Measurements from ENCODE around the gene CIAO2B. TPM values are rescaled to one million over a fixed set of nuclear protein-coding genes. Genes with fewer than 3 reads are reported as not detected.
A peak's percentile ranks its signal among the peaks of the same experiment; 100 is the strongest.
"Not testable (repeated sequence)": the region's sequence is repeated elsewhere in the genome, so short reads cannot be mapped to it uniquely, and the experiment has no call there.

Gene CIAO2B
- polyA plus RNA-seq, 2 donors, result 139 to 266 TPM

DNA sequence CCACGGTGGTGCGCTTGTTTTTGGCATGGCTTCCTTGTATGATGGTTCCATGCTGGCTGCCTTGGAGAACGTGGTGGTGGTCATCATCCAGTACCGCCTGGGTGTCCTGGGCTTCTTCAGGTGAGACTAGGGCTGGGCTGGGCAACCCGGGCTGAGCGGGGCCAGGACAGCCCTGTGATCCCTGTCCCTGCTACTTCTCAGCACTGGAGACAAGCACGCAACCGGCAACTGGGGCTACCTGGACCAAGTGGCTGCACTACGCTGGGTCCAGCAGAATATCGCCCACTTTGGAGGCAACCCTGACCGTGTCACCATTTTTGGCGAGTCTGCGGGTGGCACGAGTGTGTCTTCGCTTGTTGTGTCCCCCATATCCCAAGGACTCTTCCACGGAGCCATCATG lies 6.0 kb upstream of the CIAO2B start:
- Histone ChIP-seq H3K4me1 (ENCODE audit: control insufficient read depth in 2 of 2, insufficient read depth in 2 of 2, low read length in 1 of 2) (peaks cover 3 to 9% of the 10 kb centered on the region in 2 donors), H3K36me3 (ENCODE audit: control insufficient read depth in 2 of 2, insufficient read depth in 2 of 2, low read length in 1 of 2) (peaks cover 41 to 62% of the 10 kb centered on the region in 2 donors), H3K9me3 (ENCODE audit: control insufficient read depth in 2 of 2, insufficient read depth in 1 of 2, low read depth in 1 of 2, low read length in 1 of 2) (no peaks in the 10 kb centered on the region), H3K27ac (ENCODE audit: low read depth in 2 of 2, low read length in 1 of 2) (no peak overlapping the region), H3K27me3 (ENCODE audit: control insufficient read depth in 1 of 2, insufficient read depth in 2 of 2, low read length in 2 of 2) (no peaks in the 10 kb centered on the region), H3K4me3 (ENCODE audit: low read depth in 1 of 2, low read length in 2 of 2) (no peak overlapping the region)
- 90 to 94% methylated on average over 16 of the region's 16 CpGs for WGBS, 2 donors

DNA sequence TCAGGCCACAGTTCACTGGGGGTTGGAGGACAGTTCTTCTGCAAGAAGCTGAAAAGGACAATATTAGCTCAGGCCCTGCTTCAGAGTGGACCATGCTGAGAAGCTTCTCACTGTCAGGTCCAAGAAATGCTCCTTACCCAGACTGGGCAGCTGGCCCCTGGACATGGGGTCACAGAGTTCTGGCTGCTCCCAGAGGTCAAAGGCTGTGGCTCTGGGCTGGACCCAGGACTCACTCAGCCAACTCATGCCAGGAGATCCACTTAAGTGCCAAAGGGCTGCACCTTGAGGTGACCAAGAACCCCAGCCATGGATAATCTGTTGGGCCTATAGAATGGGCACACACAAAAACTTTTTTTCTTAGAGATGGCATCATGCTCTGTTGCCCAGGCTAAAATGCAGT lies 5.2 kb upstream of the CIAO2B start:
- Histone ChIP-seq H3K27me3 (ENCODE audit: control insufficient read depth in 1 of 2, insufficient read depth in 2 of 2, low read length in 2 of 2) (no peaks in the 10 kb centered on the region), H3K4me1 (ENCODE audit: control insufficient read depth in 2 of 2, insufficient read depth in 2 of 2, low read length in 1 of 2) (peaks cover 5 to 10% of the 10 kb centered on the region in 2 donors), H3K9me3 (ENCODE audit: control insufficient read depth in 2 of 2, insufficient read depth in 1 of 2, low read depth in 1 of 2, low read length in 1 of 2) (no peaks in the 10 kb centered on the region), H3K4me3 (ENCODE audit: low read depth in 1 of 2, low read length in 2 of 2) (no peak overlapping the region), H3K36me3 (ENCODE audit: control insufficient read depth in 2 of 2, insufficient read depth in 2 of 2, low read length in 1 of 2) (peaks cover 41 to 62% of the 10 kb centered on the region in 2 donors), H3K27ac (ENCODE audit: low read depth in 2 of 2, low read length in 1 of 2) (no peak overlapping the region)

DNA sequence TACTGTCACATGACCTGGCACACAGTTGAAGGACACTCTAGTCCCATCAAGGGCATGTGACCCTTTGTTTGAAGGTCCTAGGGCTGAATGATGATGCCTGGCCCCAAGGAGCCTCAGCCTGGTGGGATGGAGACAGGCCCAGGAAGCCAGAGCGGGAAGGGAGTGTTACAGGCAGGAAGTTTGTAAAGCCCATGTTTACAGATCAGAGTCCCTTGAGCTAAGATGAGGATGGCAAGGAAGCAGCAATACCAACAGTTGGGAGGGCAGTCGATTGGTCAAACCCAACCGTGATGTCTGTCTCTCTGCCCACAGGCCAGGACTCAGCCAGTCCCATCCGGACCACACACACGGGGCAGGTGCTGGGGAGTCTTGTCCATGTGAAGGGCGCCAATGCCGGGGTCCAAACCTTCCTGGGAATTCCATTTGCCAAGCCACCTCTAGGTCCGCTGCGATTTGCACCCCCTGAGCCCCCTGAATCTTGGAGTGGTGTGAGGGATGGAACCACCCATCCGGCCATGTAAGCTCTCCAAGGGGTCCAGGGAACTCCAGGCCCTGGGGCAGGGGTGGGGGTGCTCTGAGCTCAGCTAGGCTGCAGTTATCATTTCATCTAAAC lies 3.6 kb upstream of the CIAO2B start:
- Histone ChIP-seq H3K9me3 (ENCODE audit: control insufficient read depth in 2 of 2, insufficient read depth in 1 of 2, low read depth in 1 of 2, low read length in 1 of 2) (no peaks in the 10 kb centered on the region), H3K36me3 (ENCODE audit: control insufficient read depth in 2 of 2, insufficient read depth in 2 of 2, low read length in 1 of 2) (peaks cover 34 to 52% of the 10 kb centered on the region in 2 donors), H3K27ac (ENCODE audit: low read depth in 2 of 2, low read length in 1 of 2) (no peak overlapping the region), H3K4me3 (ENCODE audit: low read depth in 1 of 2, low read length in 2 of 2) (no peak overlapping the region), H3K27me3 (ENCODE audit: control insufficient read depth in 1 of 2, insufficient read depth in 2 of 2, low read length in 2 of 2) (no peaks in the 10 kb centered on the region), H3K4me1 (ENCODE audit: control insufficient read depth in 2 of 2, insufficient read depth in 2 of 2, low read length in 1 of 2) (peaks cover 7 to 11% of the 10 kb centered on the region in 2 donors)
- WGBS, 2 donors, result 92% methylated on average over 10 of the region's 10 CpGs

DNA sequence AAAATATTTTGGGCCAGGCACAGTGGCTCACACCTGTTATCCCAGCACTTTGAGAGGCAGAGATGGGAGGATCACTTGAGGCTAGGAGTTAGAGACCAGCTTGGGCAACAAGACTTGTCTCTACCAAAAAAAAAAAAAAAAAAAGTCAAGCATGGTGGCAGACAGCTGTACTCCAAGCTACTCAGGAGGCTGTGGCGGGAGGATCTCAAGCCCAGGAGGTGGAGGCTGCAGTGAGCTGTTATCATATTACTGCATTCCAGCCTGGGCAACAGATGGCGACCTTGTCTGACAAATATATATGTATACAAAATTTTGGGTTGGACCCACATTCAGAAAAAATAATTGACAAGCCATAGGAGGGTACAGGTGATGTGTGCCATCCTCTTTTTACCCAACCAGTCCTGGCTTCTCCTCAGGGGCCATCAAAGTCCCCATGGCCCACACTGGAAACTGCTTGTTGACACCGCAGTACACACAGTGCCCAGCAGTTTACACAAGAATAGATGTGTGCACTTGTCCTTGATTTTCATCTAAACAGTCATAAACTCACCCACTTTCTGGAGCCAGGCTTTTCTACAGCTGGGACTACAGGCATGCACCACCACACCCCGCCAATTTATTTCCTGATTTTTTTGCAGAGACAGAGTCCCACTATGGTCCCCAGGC lies 2.8 kb upstream of the CIAO2B start:
- peak overlapping the region in 1 of 2 donors; percentile 75 for H3K4me3 ChIP-seq (ENCODE audit: low read depth in 1 of 2, low read length in 2 of 2)
- no peak overlapping the region for H3K27ac ChIP-seq (ENCODE audit: low read depth in 2 of 2, low read length in 1 of 2)
- no peaks in the 10 kb centered on the region for H3K9me3 ChIP-seq (ENCODE audit: control insufficient read depth in 2 of 2, insufficient read depth in 1 of 2, low read depth in 1 of 2, low read length in 1 of 2)
- H3K27me3 ChIP-seq (ENCODE audit: control insufficient read depth in 1 of 2, insufficient read depth in 2 of 2, low read length in 2 of 2), result no peaks in the 10 kb centered on the region
- peaks cover 7 to 15% of the 10 kb centered on the region in 2 donors for H3K4me1 ChIP-seq (ENCODE audit: control insufficient read depth in 2 of 2, insufficient read depth in 2 of 2, low read length in 1 of 2)
- 79% methylated on average over 4 of the region's 4 CpGs for WGBS, 2 donors
- H3K36me3 ChIP-seq (ENCODE audit: control insufficient read depth in 2 of 2, insufficient read depth in 2 of 2, low read length in 1 of 2), result peaks cover 26 to 55% of the 10 kb centered on the region in 2 donors

DNA sequence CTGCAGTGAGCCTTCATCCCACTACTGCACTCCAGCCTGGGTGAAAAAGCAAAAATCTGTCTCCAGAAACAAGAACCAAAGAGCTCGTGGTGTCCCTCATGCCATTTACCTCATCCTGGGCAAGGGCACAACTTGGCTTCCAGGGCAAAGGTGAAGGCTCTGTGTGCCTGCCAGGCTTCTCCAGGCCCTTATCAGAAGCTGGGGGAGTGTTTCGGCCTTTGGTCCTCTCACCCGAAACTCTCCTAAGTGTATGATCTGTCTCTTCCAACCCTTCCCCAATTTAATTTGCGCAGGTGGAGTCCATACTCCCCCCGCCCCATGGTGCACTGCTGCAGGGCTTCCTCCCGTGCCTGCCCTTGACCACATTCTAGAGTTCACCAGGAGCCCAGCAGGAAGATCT lies 2.3 kb upstream of the CIAO2B start:
- WGBS, 2 donors, result 70 to 75% methylated on average over 6 of the region's 6 CpGs
- Histone ChIP-seq H3K4me3 (ENCODE audit: low read depth in 1 of 2, low read length in 2 of 2) (peak overlapping the region; percentile 75), H3K36me3 (ENCODE audit: control insufficient read depth in 2 of 2, insufficient read depth in 2 of 2, low read length in 1 of 2) (peaks cover 21 to 51% of the 10 kb centered on the region in 2 donors), H3K4me1 (ENCODE audit: control insufficient read depth in 2 of 2, insufficient read depth in 2 of 2, low read length in 1 of 2) (peaks cover 7 to 15% of the 10 kb centered on the region in 2 donors), H3K9me3 (ENCODE audit: control insufficient read depth in 2 of 2, insufficient read depth in 1 of 2, low read depth in 1 of 2, low read length in 1 of 2) (no peaks in the 10 kb centered on the region), H3K27me3 (ENCODE audit: control insufficient read depth in 1 of 2, insufficient read depth in 2 of 2, low read length in 2 of 2) (no peaks in the 10 kb centered on the region), H3K27ac (ENCODE audit: low read depth in 2 of 2, low read length in 1 of 2) (peak overlapping the region in 1 of 2 donors; percentile 72)

DNA sequence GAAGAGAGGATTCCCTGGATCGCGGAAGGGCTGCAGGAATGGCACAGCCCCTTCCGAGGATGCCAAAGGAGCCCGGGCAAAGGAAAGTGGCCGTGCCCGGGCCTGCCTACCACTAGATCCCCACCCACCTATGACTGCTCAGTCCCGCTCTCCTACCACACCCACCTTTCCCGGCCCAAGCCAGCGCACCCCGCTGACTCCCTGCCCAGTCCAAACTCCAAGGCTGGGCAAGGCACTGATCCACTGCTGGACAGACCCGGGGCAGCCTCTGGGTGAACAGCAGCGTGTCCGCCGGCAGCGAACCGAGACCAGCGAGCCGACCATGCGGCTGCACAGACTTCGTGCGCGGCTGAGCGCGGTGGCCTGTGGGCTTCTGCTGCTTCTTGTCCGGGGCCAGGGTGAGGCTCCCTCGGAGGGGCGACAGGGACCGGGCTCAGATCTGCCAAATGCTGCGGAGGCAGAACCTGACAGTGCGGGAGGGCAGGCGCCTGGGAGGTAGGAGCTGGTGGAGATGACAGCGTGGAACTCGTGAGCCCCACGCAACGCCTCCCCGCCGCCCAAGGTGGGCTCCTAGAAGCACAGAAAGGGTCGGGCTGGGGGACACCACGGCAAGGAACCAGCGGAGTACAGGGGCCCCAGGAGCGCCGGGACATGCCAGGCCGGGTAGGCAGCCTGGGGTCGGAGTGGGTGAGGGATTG lies 1.3 kb upstream of the CIAO2B start, which contains the start of gene CES2:
Gene CES2 (plus strand): TSS at position 203 of the 698 bp plus-strand sequence. CDS start 120 bp downstream, at position 323.
- Histone ChIP-seq H3K4me1 (ENCODE audit: control insufficient read depth in 2 of 2, insufficient read depth in 2 of 2, low read length in 1 of 2) (peaks cover 7 to 15% of the 10 kb centered on the region in 2 donors), H3K27ac (ENCODE audit: low read depth in 2 of 2, low read length in 1 of 2) (peak within 1 kb of the TSS; percentile 96), H3K4me3 (ENCODE audit: low read depth in 1 of 2, low read length in 2 of 2) (peak within 1 kb of the TSS; percentile 75), H3K36me3 (ENCODE audit: control insufficient read depth in 2 of 2, insufficient read depth in 2 of 2, low read length in 1 of 2) (peaks cover 14 to 41% of the 10 kb centered on the region in 2 donors), H3K9me3 (ENCODE audit: control insufficient read depth in 2 of 2, insufficient read depth in 1 of 2, low read depth in 1 of 2, low read length in 1 of 2) (no peaks in the 10 kb centered on the region), H3K27me3 (ENCODE audit: control insufficient read depth in 1 of 2, insufficient read depth in 2 of 2, low read length in 2 of 2) (no peaks in the 10 kb centered on the region)
- 20% methylated on average over 41 to 44 of the region's 44 CpGs for WGBS, 2 donors

DNA sequence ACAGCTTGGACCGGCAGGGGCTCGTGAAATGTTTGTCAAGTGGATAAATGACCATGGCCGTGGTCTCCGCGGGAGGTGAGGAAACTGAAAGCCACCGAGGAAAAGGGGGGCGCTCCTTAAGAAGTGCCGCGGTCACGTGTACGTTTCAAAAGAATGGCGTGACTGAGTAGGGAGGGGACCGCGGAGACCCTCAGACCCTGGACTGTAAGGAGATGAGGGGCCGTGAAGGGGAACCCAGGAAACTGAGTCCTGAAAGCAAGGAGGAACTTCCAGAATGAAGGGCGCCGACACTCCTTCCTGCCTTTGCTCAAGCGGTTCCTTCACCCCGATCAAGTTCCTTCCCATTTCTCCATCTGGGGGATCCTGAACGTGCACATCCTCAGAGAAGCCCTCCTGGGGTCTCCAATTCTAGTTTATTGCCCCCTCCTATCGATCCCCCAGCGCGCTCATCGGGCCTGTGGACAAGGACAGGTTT lies 674 bp upstream of the CIAO2B start:
- H3K36me3 ChIP-seq (ENCODE audit: control insufficient read depth in 2 of 2, insufficient read depth in 2 of 2, low read length in 1 of 2), result peaks cover 9 to 35% of the 10 kb centered on the region in 2 donors
- H3K9me3 ChIP-seq (ENCODE audit: control insufficient read depth in 2 of 2, insufficient read depth in 1 of 2, low read depth in 1 of 2, low read length in 1 of 2); H3K27me3 ChIP-seq (ENCODE audit: control insufficient read depth in 1 of 2, insufficient read depth in 2 of 2, low read length in 2 of 2): not testable (repeated sequence)
- WGBS, 2 donors, result 0 to 2% methylated on average over 18 to 21 of the region's 24 CpGs
- peak overlapping the region; percentile 96 for H3K27ac ChIP-seq (ENCODE audit: low read depth in 2 of 2, low read length in 1 of 2)
- H3K4me1 ChIP-seq (ENCODE audit: control insufficient read depth in 2 of 2, insufficient read depth in 2 of 2, low read length in 1 of 2), result peaks cover 7 to 15% of the 10 kb centered on the region in 2 donors
- H3K4me3 ChIP-seq (ENCODE audit: low read depth in 1 of 2, low read length in 2 of 2), result peak overlapping the region; percentile 75

DNA sequence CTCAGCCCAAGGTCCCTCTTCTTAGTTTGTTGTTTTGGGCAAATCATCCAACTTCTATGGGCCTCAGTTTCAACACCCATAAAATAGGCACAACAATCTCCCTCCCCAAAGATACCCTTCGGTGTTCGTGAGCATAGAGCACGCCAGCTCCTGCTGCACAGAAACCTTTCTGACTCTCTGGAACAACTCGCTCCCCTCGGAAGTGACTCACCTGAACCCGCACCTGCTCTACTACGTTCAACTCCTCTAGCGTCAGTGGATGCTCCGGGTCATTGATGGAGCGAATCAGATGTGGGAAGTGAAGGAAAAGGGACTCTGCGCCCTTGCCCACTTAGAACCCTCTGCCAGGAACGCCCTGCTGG lies 445 bp downstream of the CIAO2B start:
- peak overlapping the region; percentile 96 for H3K27ac ChIP-seq (ENCODE audit: low read depth in 2 of 2, low read length in 1 of 2)

DNA sequence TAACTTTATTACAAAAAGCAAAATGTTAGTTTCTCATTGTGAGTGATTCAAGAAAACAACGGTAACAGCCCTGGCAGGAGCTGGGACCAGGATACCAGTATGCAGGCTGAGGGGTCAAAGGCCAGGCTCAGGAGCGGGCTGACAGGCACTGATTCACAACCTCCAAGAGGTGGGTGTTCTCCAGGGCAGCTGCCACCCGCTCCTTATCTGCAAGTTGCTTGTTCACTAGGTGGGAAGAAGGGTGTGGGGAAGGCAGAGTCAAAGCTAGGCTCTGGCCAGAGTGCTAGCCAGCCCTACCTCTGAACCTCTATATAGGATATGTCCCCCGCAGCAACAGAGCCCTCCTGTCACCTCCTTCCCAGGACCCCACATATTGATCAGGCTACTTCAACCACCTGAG lies 2.1 kb downstream of the CIAO2B start:
- H3K27me3 ChIP-seq (ENCODE audit: control insufficient read depth in 1 of 2, insufficient read depth in 2 of 2, low read length in 2 of 2), result no peaks in the 10 kb centered on the region
- no peak overlapping the region for H3K4me3 ChIP-seq (ENCODE audit: low read depth in 1 of 2, low read length in 2 of 2)
- peaks cover 11 to 13% of the 10 kb centered on the region in 2 donors for H3K4me1 ChIP-seq (ENCODE audit: control insufficient read depth in 2 of 2, insufficient read depth in 2 of 2, low read length in 1 of 2)
- H3K36me3 ChIP-seq (ENCODE audit: control insufficient read depth in 2 of 2, insufficient read depth in 2 of 2, low read length in 1 of 2), result peaks cover 0 to 12% of the 10 kb centered on the region in 2 donors
- 84 to 90% methylated on average over 4 of the region's 4 CpGs for WGBS, 2 donors
- H3K27ac ChIP-seq (ENCODE audit: low read depth in 2 of 2, low read length in 1 of 2), result no peak overlapping the region
- H3K9me3 ChIP-seq (ENCODE audit: control insufficient read depth in 2 of 2, insufficient read depth in 1 of 2, low read depth in 1 of 2, low read length in 1 of 2), result no peaks in the 10 kb centered on the region

More for the DNA sequence above, 445 bp downstream of the CIAO2B start:
- WGBS, 2 donors, result 0 to 2% methylated on average over 12 of the region's 12 CpGs
- Histone ChIP-seq H3K27me3 (ENCODE audit: control insufficient read depth in 1 of 2, insufficient read depth in 2 of 2, low read length in 2 of 2) (no peaks in the 10 kb centered on the region), H3K4me1 (ENCODE audit: control insufficient read depth in 2 of 2, insufficient read depth in 2 of 2, low read length in 1 of 2) (peaks cover 7 to 15% of the 10 kb centered on the region in 2 donors), H3K9me3 (ENCODE audit: control insufficient read depth in 2 of 2, insufficient read depth in 1 of 2, low read depth in 1 of 2, low read length in 1 of 2) (no peaks in the 10 kb centered on the region), H3K36me3 (ENCODE audit: control insufficient read depth in 2 of 2, insufficient read depth in 2 of 2, low read length in 1 of 2) (peaks cover 9 to 24% of the 10 kb centered on the region in 2 donors), H3K4me3 (ENCODE audit: low read depth in 1 of 2, low read length in 2 of 2) (peak overlapping the region; percentile 75)

All from esophagus (tissue), 2 donors.